ENCODE data around the gene MAML3. TPM values are rescaled to one million over a fixed set of nuclear protein-coding genes. Genes with fewer than 3 reads are reported as not detected.

MAML3 gene
- polyA plus RNA-seq, 4 donors = 1.4 to 10.3 (median 3.4) TPM

DNA sequence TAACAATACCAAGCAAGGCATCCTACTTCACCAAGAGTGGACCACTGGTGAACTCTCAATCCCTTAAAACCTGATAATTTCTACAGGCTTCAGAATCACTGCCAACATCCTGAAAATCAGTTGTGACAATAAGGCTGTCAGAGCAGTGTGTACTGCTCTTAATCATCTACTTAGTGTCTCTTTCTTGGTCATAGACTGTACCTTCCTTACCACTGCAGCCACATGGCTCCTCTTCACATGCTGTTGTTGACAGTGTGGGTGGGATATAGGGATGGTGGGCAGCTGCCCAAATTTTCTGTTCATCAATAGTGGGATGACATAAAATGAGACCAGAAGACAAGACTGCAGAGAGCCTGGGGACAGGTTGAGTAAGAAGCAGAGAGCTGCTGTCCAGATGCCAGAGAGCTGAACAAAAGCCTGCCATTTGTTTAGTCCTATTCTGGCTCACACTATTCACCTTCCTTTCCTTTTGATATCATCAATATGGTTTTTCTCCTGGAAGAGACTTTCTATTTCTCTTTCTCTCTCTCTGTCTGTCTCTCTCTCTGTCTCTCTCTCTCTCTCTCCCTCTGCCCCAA is 309.4 kb downstream of the MAML3 start:
- H3K4me1 ChIP-seq (ENCODE audit: control insufficient read depth in 3 of 3, insufficient read depth in 2 of 3, low read depth in 1 of 3, low read length in 2 of 3) = peaks cover 0 to 22% (median 10%) of the 10 kb centered on the region in 3 donors
- no peaks in the 10 kb centered on the region for H3K36me3 ChIP-seq (ENCODE audit: control insufficient read depth in 3 of 3, insufficient read depth in 2 of 3, low read depth in 1 of 3, low read length in 3 of 3)
- no peak for DNase-seq
- H3K27me3 ChIP-seq (ENCODE audit: control insufficient read depth in 3 of 3, insufficient read depth in 3 of 3, low read length in 3 of 3) = no peaks in the 10 kb centered on the region
- H3K9me3 ChIP-seq (ENCODE audit: control insufficient read depth in 2 of 2, insufficient read depth in 1 of 2, low read depth in 1 of 2, low read length in 1 of 2) = no peaks in the 10 kb centered on the region
- H3K27ac ChIP-seq (ENCODE audit: low read depth in 1 of 3, low read length in 2 of 3) = no peak overlapping the region
- no peak for FAIRE-seq
- H3K4me3 ChIP-seq (ENCODE audit: low read depth in 1 of 3, low read length in 3 of 3) = no peak overlapping the region

GRCh38 chr4:139844057-139844456 is 309.9 kb downstream of the MAML3 start:
- H3K36me3 ChIP-seq (ENCODE audit: control insufficient read depth in 3 of 3, insufficient read depth in 2 of 3, low read depth in 1 of 3, low read length in 3 of 3) = no peaks in the 10 kb centered on the region
- peaks cover 0 to 22% (median 10%) of the 10 kb centered on the region in 3 donors for H3K4me1 ChIP-seq (ENCODE audit: control insufficient read depth in 3 of 3, insufficient read depth in 2 of 3, low read depth in 1 of 3, low read length in 2 of 3)
- 95 to 97% (median 95%) methylated on average over 2 of the region's 2 CpGs for WGBS, 3 donors
- FAIRE-seq (no peak), DNase-seq (no peak)
- H3K27me3 ChIP-seq (ENCODE audit: control insufficient read depth in 3 of 3, insufficient read depth in 3 of 3, low read length in 3 of 3) = no peaks in the 10 kb centered on the region
- H3K9me3 ChIP-seq (ENCODE audit: control insufficient read depth in 2 of 2, insufficient read depth in 1 of 2, low read depth in 1 of 2, low read length in 1 of 2) = no peaks in the 10 kb centered on the region
- no peak overlapping the region for H3K4me3 ChIP-seq (ENCODE audit: low read depth in 1 of 3, low read length in 3 of 3)
- H3K27ac ChIP-seq (ENCODE audit: low read depth in 1 of 3, low read length in 2 of 3) = no peak overlapping the region

DNA sequence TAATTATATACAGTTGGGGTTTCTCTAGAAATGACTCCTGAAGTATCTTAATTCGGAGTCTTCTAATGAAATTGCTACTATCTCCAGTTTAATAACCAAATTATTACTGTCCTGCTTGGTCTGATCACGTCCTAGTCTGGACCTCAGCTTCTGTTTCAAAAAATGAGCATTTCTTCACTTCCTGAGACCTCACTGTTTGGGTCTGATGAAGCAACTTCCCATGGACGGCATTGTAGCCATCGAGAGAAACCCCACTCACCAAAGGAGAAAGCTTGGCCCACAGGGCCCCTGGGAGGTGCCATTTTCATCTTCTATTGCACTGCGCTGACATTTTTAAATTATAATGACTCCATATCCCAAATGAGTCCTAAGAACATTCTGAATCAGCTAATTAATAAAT is 310.3 kb downstream of the MAML3 start:
- 91 to 92% (median 91%) methylated on average over 5 of the region's 5 CpGs for WGBS, 3 donors
- FAIRE-seq (no peak), DNase-seq (no peak)
- no peak overlapping the region for H3K27ac ChIP-seq (ENCODE audit: low read depth in 1 of 3, low read length in 2 of 3)
- H3K36me3 ChIP-seq (ENCODE audit: control insufficient read depth in 3 of 3, insufficient read depth in 2 of 3, low read depth in 1 of 3, low read length in 3 of 3) = no peaks in the 10 kb centered on the region
- no peak overlapping the region for H3K4me3 ChIP-seq (ENCODE audit: low read depth in 1 of 3, low read length in 3 of 3)
- H3K27me3 ChIP-seq (ENCODE audit: control insufficient read depth in 3 of 3, insufficient read depth in 3 of 3, low read length in 3 of 3) = no peaks in the 10 kb centered on the region
- peaks cover 0 to 22% (median 10%) of the 10 kb centered on the region in 3 donors for H3K4me1 ChIP-seq (ENCODE audit: control insufficient read depth in 3 of 3, insufficient read depth in 2 of 3, low read depth in 1 of 3, low read length in 2 of 3)
- H3K9me3 ChIP-seq (ENCODE audit: control insufficient read depth in 2 of 2, insufficient read depth in 1 of 2, low read depth in 1 of 2, low read length in 1 of 2) = no peaks in the 10 kb centered on the region

DNA sequence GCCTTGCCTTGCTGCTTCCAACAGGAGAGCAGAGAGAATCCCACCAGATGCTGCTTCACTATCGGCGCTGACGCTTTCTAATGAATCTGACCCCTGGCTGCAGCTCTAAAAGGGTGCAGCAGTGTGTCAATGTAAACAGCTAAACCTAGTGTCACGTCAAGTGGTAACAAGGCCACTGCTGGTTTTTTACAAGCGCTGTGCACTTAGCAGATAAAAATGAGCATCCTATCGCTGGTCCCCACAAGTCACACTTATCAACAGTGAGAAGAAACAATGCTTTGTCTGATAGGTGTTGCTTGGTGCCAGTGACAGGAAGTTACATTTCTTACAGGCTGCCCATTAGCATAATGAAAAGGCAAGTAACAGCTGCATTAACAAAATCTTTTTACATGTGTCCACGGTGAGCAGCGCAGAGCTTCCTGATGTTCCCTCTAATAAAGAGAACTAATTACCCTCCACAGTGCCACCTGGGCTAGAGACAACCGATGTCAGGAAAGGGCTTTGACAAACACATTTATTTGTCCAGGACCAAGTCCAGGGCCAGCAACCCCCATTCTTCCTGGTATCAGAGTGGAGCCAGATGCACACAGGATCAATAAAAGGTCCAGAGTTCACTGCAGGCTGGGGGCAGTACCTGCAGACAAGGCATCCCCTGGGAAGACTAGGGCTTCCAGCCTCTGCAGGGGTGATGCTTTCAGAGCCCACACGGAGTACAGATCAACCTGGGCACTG is 312.4 kb downstream of the MAML3 start:
- no peaks in the 10 kb centered on the region for H3K27me3 ChIP-seq (ENCODE audit: control insufficient read depth in 3 of 3, insufficient read depth in 3 of 3, low read length in 3 of 3)
- FAIRE-seq = no peak
- H3K36me3 ChIP-seq (ENCODE audit: control insufficient read depth in 3 of 3, insufficient read depth in 2 of 3, low read depth in 1 of 3, low read length in 3 of 3) = no peaks in the 10 kb centered on the region
- WGBS, 3 donors = 14 to 53% (median 30%) methylated on average over 10 of the region's 10 CpGs
- H3K27ac ChIP-seq (ENCODE audit: low read depth in 1 of 3, low read length in 2 of 3) = peak overlapping the region; percentile 34 to 48 (median 37)
- H3K9me3 ChIP-seq (ENCODE audit: control insufficient read depth in 2 of 2, insufficient read depth in 1 of 2, low read depth in 1 of 2, low read length in 1 of 2) = no peaks in the 10 kb centered on the region
- no peak overlapping the region for H3K4me3 ChIP-seq (ENCODE audit: low read depth in 1 of 3, low read length in 3 of 3)
- H3K4me1 ChIP-seq (ENCODE audit: control insufficient read depth in 3 of 3, insufficient read depth in 2 of 3, low read depth in 1 of 3, low read length in 2 of 3) = peaks cover 0 to 22% (median 10%) of the 10 kb centered on the region in 3 donors
- peak; percentile 87 for DNase-seq

DNA sequence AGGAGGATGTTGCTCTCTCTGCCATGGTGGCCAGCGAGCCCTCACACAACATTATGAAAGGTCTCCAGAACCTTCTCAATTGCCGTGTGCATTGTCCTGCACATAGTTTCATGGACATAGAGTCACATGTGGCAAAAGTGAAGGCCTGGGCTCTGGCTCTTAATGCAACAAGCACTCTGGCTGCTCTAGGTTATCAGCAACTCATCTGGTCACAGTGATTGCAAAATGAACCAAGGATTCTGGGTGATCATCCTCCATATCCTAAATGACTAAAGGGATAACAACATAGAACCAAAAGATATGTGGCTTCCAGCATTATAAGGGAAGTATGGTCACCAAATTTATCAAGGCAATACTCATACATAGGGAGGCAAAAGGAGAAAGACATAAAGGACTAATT is 313.2 kb downstream of the MAML3 start:
- no peak for FAIRE-seq

DNA sequence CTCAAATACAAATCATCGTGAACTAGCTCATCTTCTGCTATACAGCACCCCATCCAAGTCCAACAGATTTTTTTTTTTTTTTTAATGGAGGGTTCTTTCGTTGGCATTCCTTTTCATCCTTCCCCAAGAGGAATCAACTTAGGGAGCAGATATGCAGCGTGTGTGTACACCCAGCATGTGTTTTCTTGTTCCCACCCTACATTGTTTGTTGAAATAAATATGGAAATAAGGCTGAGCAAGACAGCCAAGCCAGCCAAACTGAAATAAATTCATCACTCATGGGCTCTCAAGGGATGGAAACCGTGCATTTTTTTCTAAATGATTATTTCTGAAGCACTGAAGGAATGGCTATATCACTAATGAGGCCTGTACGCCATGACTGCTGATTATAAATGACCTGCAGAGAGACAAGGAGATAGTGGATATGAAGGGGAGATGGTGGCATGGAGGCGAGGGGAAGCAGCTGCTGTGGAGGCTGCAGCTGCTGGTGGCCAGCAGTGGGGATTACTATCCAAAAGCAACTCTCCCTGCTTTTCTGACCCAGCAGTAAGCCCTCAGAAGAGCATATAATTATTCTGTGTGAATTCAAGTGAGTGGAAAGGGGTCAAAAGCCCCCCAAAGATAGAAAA is 314.5 kb downstream of the MAML3 start:
- FAIRE-seq (no peak), DNase-seq (no peak)
- WGBS, 3 donors = 69 to 90% (median 79%) methylated on average over 6 of the region's 6 CpGs
- peaks cover 3 to 24% (median 10%) of the 10 kb centered on the region in 3 donors for H3K4me1 ChIP-seq (ENCODE audit: control insufficient read depth in 3 of 3, insufficient read depth in 2 of 3, low read depth in 1 of 3, low read length in 2 of 3)
- H3K36me3 ChIP-seq (ENCODE audit: control insufficient read depth in 3 of 3, insufficient read depth in 2 of 3, low read depth in 1 of 3, low read length in 3 of 3) = peaks cover 0 to 2% (median 0%) of the 10 kb centered on the region in 3 donors
- no peaks in the 10 kb centered on the region for H3K9me3 ChIP-seq (ENCODE audit: control insufficient read depth in 2 of 2, insufficient read depth in 1 of 2, low read depth in 1 of 2, low read length in 1 of 2)
- H3K27me3 ChIP-seq (ENCODE audit: control insufficient read depth in 3 of 3, insufficient read depth in 3 of 3, low read length in 3 of 3) = no peaks in the 10 kb centered on the region
- no peak overlapping the region for H3K4me3 ChIP-seq (ENCODE audit: low read depth in 1 of 3, low read length in 3 of 3)
- no peak overlapping the region for H3K27ac ChIP-seq (ENCODE audit: low read depth in 1 of 3, low read length in 2 of 3)

More for the DNA sequence above, 313.2 kb downstream of the MAML3 start:
- H3K4me1 ChIP-seq (ENCODE audit: control insufficient read depth in 3 of 3, insufficient read depth in 2 of 3, low read depth in 1 of 3, low read length in 2 of 3) = peaks cover 0 to 22% (median 10%) of the 10 kb centered on the region in 3 donors
- DNase-seq = no peak
- H3K4me3 ChIP-seq (ENCODE audit: low read depth in 1 of 3, low read length in 3 of 3) = no peak overlapping the region
- 87 to 96% (median 92%) methylated on average over 2 of the region's 2 CpGs for WGBS, 3 donors
- peak overlapping the region in 1 of 3 donors; percentile 34 for H3K27ac ChIP-seq (ENCODE audit: low read depth in 1 of 3, low read length in 2 of 3)
- H3K9me3 ChIP-seq (ENCODE audit: control insufficient read depth in 2 of 2, insufficient read depth in 1 of 2, low read depth in 1 of 2, low read length in 1 of 2) = no peaks in the 10 kb centered on the region
- H3K36me3 ChIP-seq (ENCODE audit: control insufficient read depth in 3 of 3, insufficient read depth in 2 of 3, low read depth in 1 of 3, low read length in 3 of 3) = peaks cover 0 to 2% (median 0%) of the 10 kb centered on the region in 3 donors
- no peaks in the 10 kb centered on the region for H3K27me3 ChIP-seq (ENCODE audit: control insufficient read depth in 3 of 3, insufficient read depth in 3 of 3, low read length in 3 of 3)

DNA sequence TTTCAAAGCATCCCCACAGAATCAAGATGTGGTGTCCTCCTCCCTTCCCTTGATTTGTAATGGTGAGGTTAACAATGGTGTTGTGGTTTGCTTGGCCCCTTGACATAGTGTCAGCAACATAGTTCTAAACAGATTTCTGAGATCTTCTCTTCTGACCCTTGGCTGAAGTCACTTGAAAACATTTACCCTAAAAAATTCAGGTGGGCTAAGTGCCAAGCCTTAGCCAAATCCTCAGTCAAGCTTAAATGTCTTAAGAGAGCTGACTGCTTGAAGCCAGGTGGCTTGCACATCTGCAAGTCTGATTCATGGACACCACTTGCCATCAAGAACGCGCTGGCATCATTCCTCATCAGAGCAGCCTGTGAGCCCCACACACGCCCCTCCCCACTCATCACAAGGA is 315.2 kb downstream of the MAML3 start:
- H3K4me1 ChIP-seq (ENCODE audit: control insufficient read depth in 3 of 3, insufficient read depth in 2 of 3, low read depth in 1 of 3, low read length in 2 of 3) = peaks cover 3 to 24% (median 12%) of the 10 kb centered on the region in 3 donors
- H3K9me3 ChIP-seq (ENCODE audit: control insufficient read depth in 2 of 2, insufficient read depth in 1 of 2, low read depth in 1 of 2, low read length in 1 of 2) = no peaks in the 10 kb centered on the region
- H3K27ac ChIP-seq (ENCODE audit: low read depth in 1 of 3, low read length in 2 of 3) = no peak overlapping the region
- FAIRE-seq (no peak), DNase-seq (no peak)
- peaks cover 0 to 2% (median 0%) of the 10 kb centered on the region in 3 donors for H3K36me3 ChIP-seq (ENCODE audit: control insufficient read depth in 3 of 3, insufficient read depth in 2 of 3, low read depth in 1 of 3, low read length in 3 of 3)
- H3K27me3 ChIP-seq (ENCODE audit: control insufficient read depth in 3 of 3, insufficient read depth in 3 of 3, low read length in 3 of 3) = no peaks in the 10 kb centered on the region
- WGBS, 3 donors = 90 to 98% (median 95%) methylated on average over 3 of the region's 3 CpGs
- H3K4me3 ChIP-seq (ENCODE audit: low read depth in 1 of 3, low read length in 3 of 3) = no peak overlapping the region

DNA sequence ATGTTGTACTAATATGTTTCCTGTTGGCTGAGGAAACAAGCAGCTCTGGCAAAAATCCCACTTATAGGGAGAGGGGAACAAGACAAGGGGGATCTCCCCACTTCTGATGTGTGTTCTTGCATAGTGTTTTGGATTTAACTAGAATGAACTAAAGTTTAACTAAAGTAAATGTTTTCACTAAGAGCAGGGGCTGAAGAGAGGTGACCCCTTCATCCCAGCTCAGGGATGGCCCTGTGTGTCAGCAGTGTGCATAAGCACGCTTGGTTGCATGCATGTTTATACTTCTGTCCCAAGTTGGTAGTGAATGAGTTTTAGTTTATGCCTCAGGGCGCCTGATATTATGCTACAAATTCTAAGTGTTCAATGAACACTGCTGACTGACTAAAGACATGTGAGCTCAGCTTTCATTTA is 319.0 kb downstream of the MAML3 start:
- Histone ChIP-seq H3K9me3 (ENCODE audit: control insufficient read depth in 2 of 2, insufficient read depth in 1 of 2, low read depth in 1 of 2, low read length in 1 of 2) (peaks cover 0 to 6% of the 10 kb centered on the region in 2 donors), H3K4me1 (ENCODE audit: control insufficient read depth in 3 of 3, insufficient read depth in 2 of 3, low read depth in 1 of 3, low read length in 2 of 3) (peaks cover 2 to 8% (median 3%) of the 10 kb centered on the region in 3 donors), H3K4me3 (ENCODE audit: low read depth in 1 of 3, low read length in 3 of 3) (no peak overlapping the region), H3K27ac (ENCODE audit: low read depth in 1 of 3, low read length in 2 of 3) (no peak overlapping the region), H3K27me3 (ENCODE audit: control insufficient read depth in 3 of 3, insufficient read depth in 3 of 3, low read length in 3 of 3) (no peaks in the 10 kb centered on the region), H3K36me3 (ENCODE audit: control insufficient read depth in 3 of 3, insufficient read depth in 2 of 3, low read depth in 1 of 3, low read length in 3 of 3) (peaks cover 0 to 7% (median 0%) of the 10 kb centered on the region in 3 donors)
- FAIRE-seq (no peak), DNase-seq (no peak)
- 79 to 95% (median 92%) methylated on average over 2 of the region's 2 CpGs for WGBS, 3 donors
